ENCODE data around the gene HK2.

Gene HK2

DNA sequence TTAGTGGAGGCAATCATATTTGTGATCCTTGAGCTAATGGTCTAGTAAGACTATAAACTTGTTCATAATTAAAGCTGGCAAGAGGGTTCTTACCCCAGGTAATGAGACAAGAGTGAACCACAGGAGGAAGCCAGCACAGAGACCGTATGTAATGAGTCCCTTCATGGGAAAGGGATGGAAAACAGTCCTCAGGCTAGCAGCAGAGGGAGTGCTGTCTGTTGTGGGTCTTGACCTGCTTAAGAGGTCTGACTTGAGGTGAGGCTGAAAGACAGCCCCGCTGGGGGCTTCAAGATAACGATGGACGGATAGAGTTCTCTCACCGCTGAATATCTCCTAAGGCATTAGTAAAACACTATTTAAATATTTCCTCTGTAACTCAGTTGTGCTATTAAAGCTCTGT lies 108.3 kb downstream of the HK2 start:
- Histone ChIP-seq H3K36me3 (ENCODE audit: insufficient read depth, low read length) (no peaks in the 10 kb centered on the region), H3K9ac (ENCODE audit: low read depth, low read length) (no peak overlapping the region), H3K4me1 (ENCODE audit: insufficient read depth, low read length) (no peaks in the 10 kb centered on the region), H3K9me3 (ENCODE audit: insufficient read depth, low read depth, low read length) (no peaks in the 10 kb centered on the region), H3K4me3 (ENCODE audit: low read length) (no peak overlapping the region), H3K27me3 (ENCODE audit: insufficient read depth, low read length) (no peaks in the 10 kb centered on the region), H3K27ac (ENCODE audit: low read depth, low read length) (no peak overlapping the region)
- 75% methylated on average over 5 of the region's 5 CpGs for WGBS
